Neural cell (in vitro differentiated cells): ENCODE measurements around the gene CD99. TPM values are rescaled to one million over a fixed set of nuclear protein-coding genes. Genes with fewer than 3 reads are reported as not detected.

Experiments used
- H2AFZ ChIP-seq: fragments of 200-600, 300-800 bp; sonication (generic), shearing (Covaris generic); 2 replicates; pipeline ENCODE4 v1.6.0; 2014; ENCODE audit warnings: low read depth, mild to moderate bottlenecking, antibody characterized with exemption, low read length, moderate library complexity
- H3F3A ChIP-seq: fragments of 200-600 bp; shearing (Covaris generic); 2 replicates; pipeline ENCODE4 v1.6.1; 2016; ENCODE audit warnings: mild to moderate bottlenecking, moderate library complexity, mixed read lengths, antibody characterized with exemption, low read length; ENCODE audit not compliant: insufficient read depth, poor library complexity, severe bottlenecking
- H3K27ac ChIP-seq: fragments of 200-600, 300-800 bp; sonication (generic), shearing (Covaris generic); 2 replicates; pipeline ENCODE4 v1.5.1; 2014; ENCODE audit warnings: mild to moderate bottlenecking, low read length, moderate library complexity
- H3K27me3 ChIP-seq: fragments of 300-800, 200-600 bp; sonication (generic), shearing (Covaris generic); 2 replicates; pipeline ENCODE4 v1.6.0; 2014; ENCODE audit warnings: mild to moderate bottlenecking, low read depth, low read length, moderate library complexity; ENCODE audit not compliant: insufficient read depth
- H3K36me3 ChIP-seq: fragments of 300-800, 200-600 bp; sonication (generic), shearing (Covaris generic); 2 replicates; pipeline ENCODE4 v1.5.1; 2014; ENCODE audit warnings: mild to moderate bottlenecking, antibody characterized with exemption, low read length, moderate library complexity; ENCODE audit not compliant: insufficient read depth
- H3K4me2 ChIP-seq: fragments of 300-800, 200-600 bp; sonication (generic), shearing (Covaris generic); 2 replicates; pipeline ENCODE4 v1.6.0; 2014; ENCODE audit warnings: mild to moderate bottlenecking, low read length
- H3K4me3 ChIP-seq: fragments of 300-800, 200-600 bp; sonication (generic), shearing (Covaris generic); 2 replicates; pipeline ENCODE4 v1.5.1; 2014; ENCODE audit warnings: mild to moderate bottlenecking, low read length, moderate library complexity
- H3K79me2 ChIP-seq: fragments of 200-600 bp; shearing (Covaris generic); replicated peaks from 2 replicates; pipeline ENCODE4 v1.6.0; 2014; ENCODE audit warnings: mild to moderate bottlenecking, low read length, moderate library complexity; ENCODE audit not compliant: insufficient read depth
- H3K9ac ChIP-seq: fragments of 300-800, 200-600 bp; sonication (generic), shearing (Covaris generic); 2 replicates; pipeline ENCODE4 v1.6.1; 2016; ENCODE audit warnings: mild to moderate bottlenecking, low read length, mixed read lengths
- H3K9me2 ChIP-seq: fragments of 200-600 bp; shearing (Covaris generic); 2 replicates; pipeline ENCODE4 v1.6.1; 2016; ENCODE audit warnings: mild to moderate bottlenecking, low read length, mixed read lengths; ENCODE audit not compliant: insufficient read depth
- H3K9me3 ChIP-seq: fragments of 200-600, 300-800 bp; sonication (generic), shearing (Covaris generic); 2 replicates; pipeline ENCODE4 v1.6.1; 2016; ENCODE audit warnings: mild to moderate bottlenecking, mixed run types, low read length, moderate library complexity, mixed read lengths
- H4K20me1 ChIP-seq: fragments of 200-600 bp; shearing (Covaris generic); 2 replicates; pipeline ENCODE4 v1.6.1; 2016; ENCODE audit warnings: mild to moderate bottlenecking, mixed run types; ENCODE audit not compliant: insufficient read depth
- CTCF ChIP-seq: fragments of 450-650 bp; IDR thresholded peaks from 2 replicates; pipeline ENCODE4 v1.5.1; 2014; ENCODE audit warnings: antibody characterized with exemption, mild to moderate bottlenecking, moderate library complexity; ENCODE audit not compliant: poor library complexity, severe bottlenecking
- EP300 ChIP-seq: fragments of 450-650 bp; conservative IDR thresholded peaks from 2 replicates; pipeline ENCODE4 v1.6.1; 2014; ENCODE audit warnings: antibody characterized with exemption, mild to moderate bottlenecking, moderate library complexity; ENCODE audit not compliant: poor library complexity, severe bottlenecking
- EZH2 ChIP-seq: fragments of 200-600, 300-800 bp; shearing (Covaris generic), sonication (generic); IDR thresholded peaks from 2 replicates; pipeline ENCODE4 v1.6.1; 2014; ENCODE audit warnings: antibody characterized with exemption, low read length, borderline replicate concordance, mild to moderate bottlenecking; ENCODE audit not compliant: insufficient read depth, poor library complexity, severe bottlenecking
- MXI1 ChIP-seq: fragments of 450-650 bp; conservative IDR thresholded peaks from 2 replicates; pipeline ENCODE4 v1.6.1; 2014; ENCODE audit warnings: antibody characterized with exemption, mild to moderate bottlenecking; ENCODE audit not compliant: poor library complexity, severe bottlenecking
- POLR2AphosphoS5 ChIP-seq: IDR thresholded peaks from 2 replicates; pipeline ENCODE4 v1.6.1; 2012
- RAD21 ChIP-seq: fragments of 450-650 bp; conservative IDR thresholded peaks from 2 replicates; pipeline ENCODE4 v1.6.1; 2014; ENCODE audit warnings: antibody characterized with exemption, mild to moderate bottlenecking, moderate library complexity
- REST ChIP-seq: IDR thresholded peaks from 2 replicates; pipeline ENCODE4 v1.6.1; 2012; ENCODE audit warnings: borderline replicate concordance
- SMC3 ChIP-seq: fragments of 450-650 bp; conservative IDR thresholded peaks from 2 replicates; pipeline ENCODE4 v1.6.1; 2014; ENCODE audit warnings: antibody characterized with exemption, mild to moderate bottlenecking, moderate library complexity; ENCODE audit not compliant: poor library complexity
- TAF1 ChIP-seq: IDR thresholded peaks from 2 replicates; pipeline ENCODE4 v1.6.1; 2012; ENCODE audit warnings: low read depth
- polyA plus RNA-seq: library from polyadenylated mRNA; depleted of rRNA; stranded (reverse); fragments of >200 nt; gene quantifications from 2 replicates; pipeline ENCODE4 v1.2.3, GENCODE V29; 2014

Gene CD99
- polyA plus RNA-seq, 1 donor from 2014 or later, result 6.6 TPM

GRCh38 chrX:2685886-2686285 lies 5.2 kb upstream of the CD99 start:
- no peaks in the 10 kb centered on the region for H3K9me3 ChIP-seq
- no peaks in the 10 kb centered on the region for H3F3A ChIP-seq
- H3K27me3 ChIP-seq, result no peaks in the 10 kb centered on the region
- no peaks in the 10 kb centered on the region for H4K20me1 ChIP-seq
- no peak overlapping the region for H3K4me2 ChIP-seq
- no peak overlapping the region for H3K4me3 ChIP-seq
- H3K79me2 ChIP-seq, result no peaks in the 10 kb centered on the region
- H3K27ac ChIP-seq, result no peak overlapping the region
- H3K9ac ChIP-seq, result no peak overlapping the region
- TF ChIP-seq SMC3, result no peak
- TF ChIP-seq RAD21, result no peak
- TF ChIP-seq REST, result no peak
- TF ChIP-seq CTCF, result no peak
- TF ChIP-seq POLR2AphosphoS5, result no peak
- no peak for TF ChIP-seq TAF1
- no peak for TF ChIP-seq EP300
- TF ChIP-seq EZH2, result no peak
- TF ChIP-seq MXI1, result no peak
- no peak overlapping the region for H2AFZ ChIP-seq
- no peaks in the 10 kb centered on the region for H3K36me3 ChIP-seq
- no peaks in the 10 kb centered on the region for H3K9me2 ChIP-seq

GRCh38 chrX:2689773-2690666 lies 1.1 kb upstream of the CD99 start:
- Histone ChIP-seq H3K9me2 (no peaks in the 10 kb centered on the region), H3K4me2 (no peak overlapping the region), H3K27ac (no peak overlapping the region), H3K9me3 (no peaks in the 10 kb centered on the region), H3K79me2 (peaks cover 22% of the 10 kb centered on the region), H3K27me3 (peaks cover 19% of the 10 kb centered on the region), H3F3A (no peaks in the 10 kb centered on the region), H4K20me1 (no peaks in the 10 kb centered on the region), H3K36me3 (no peaks in the 10 kb centered on the region), H2AFZ (no peak overlapping the region), H3K4me3 (peak overlapping the region; percentile 88), H3K9ac (no peak overlapping the region)
- TF ChIP-seq SMC3, result no peak
- no peak for TF ChIP-seq MXI1
- TF ChIP-seq CTCF, result no peak
